Vagina (tissue), 2 donors: ENCODE results near the gene ASCC3. TPM values are rescaled to one million over a fixed set of nuclear protein-coding genes. Genes with fewer than 3 reads are reported as not detected.

Source experiments
- DNase-seq, 2 donors: peaks; one replicate each; pipeline ENCODE4 v3.0.0-alpha.2; 2017; ENCODE audit errors: extremely low spot score in 2 of 2
- H3K27ac ChIP-seq: fragments of 200-600 bp; sonication (generic); one replicate; pipeline ENCODE4 v1.5.1; 2019
- H3K27me3 ChIP-seq: fragments of 200-600 bp; sonication (generic); one replicate; pipeline ENCODE4 v1.5.1; 2019
- H3K36me3 ChIP-seq, 2 donors: fragments of 200-600 bp; sonication (generic); one replicate each; pipeline ENCODE4 v1.5.1; 2017 to 2019
- H3K4me1 ChIP-seq: fragments of 200-600 bp; sonication (generic); one replicate; pipeline ENCODE4 v1.5.1; 2019
- H3K4me3 ChIP-seq, 2 donors: fragments of 200-600 bp; sonication (generic); 1 replicate in 1 of 2; 2 replicates in 1 of 2; pipeline ENCODE4 v1.5.1; 2016 to 2019
- H3K9me3 ChIP-seq: fragments of 200-600 bp; sonication (generic); one replicate; pipeline ENCODE4 v1.5.1; 2019
- CTCF ChIP-seq, 3 experiments: fragments of 450-650 bp in 2 of 3; fragments of 200-600 bp in 1 of 3; sonication (generic) in 1 of 3; IDR thresholded peaks; one replicate each; pipeline ENCODE4 v1.5.1; 2017 to 2019; ENCODE audit warnings: antibody characterized with exemption in 3 of 3, mild to moderate bottlenecking in 2 of 3, moderate library complexity in 2 of 3
- POLR2A ChIP-seq, 2 donors: fragments of 450-650 bp; IDR thresholded peaks; one replicate each; pipeline ENCODE4 v1.6.1; 2017; ENCODE audit warnings: antibody characterized with exemption in 2 of 2, mild to moderate bottlenecking in 2 of 2, moderate library complexity in 2 of 2
- POLR2AphosphoS5 ChIP-seq, 2 donors: sonication (generic); formaldehyde crosslinking; IDR thresholded peaks; one replicate each; pipeline ENCODE4 v1.9.0; 2017; ENCODE audit warnings: antibody characterized with exemption in 2 of 2, mild to moderate bottlenecking in 2 of 2, low read depth in 1 of 2; ENCODE audit not compliant: insufficient read depth in 1 of 2
- intact Hi-C: fragments of 100-400 bp; cut with DNase I; formaldehyde crosslinking; loops from one replicate; pipeline ENCODE4 v1.15.1; 2023
- total RNA-seq: library from RNA; depleted of rRNA; stranded (reverse); fragments of >200 nt; gene quantifications from one replicate; pipeline ENCODE4 v1.2.3, GENCODE V29; 2016

ASCC3 gene
- total RNA-seq, result 44.7 TPM

GRCh38 chr6:100880853-100881706, at the start of gene ASCC3:
ASCC3 (minus strand) TSS chr6:100881329; CDS start chr6:100867997, 13,332 bp downstream.
- Histone ChIP-seq H3K4me3 (peak within 1 kb of the TSS; percentile 89 to 96), H3K36me3 (no peaks in the 10 kb centered on the region), H3K4me1 (peaks cover 42% of the 10 kb centered on the region), H3K9me3 (no peaks in the 10 kb centered on the region), H3K27me3 (no peaks in the 10 kb centered on the region), H3K27ac (peak within 1 kb of the TSS; percentile 95)
- DNase-seq, result peak in 1 of 2 donors; percentile 91
- intact Hi-C loops, result no loop called here
- TF ChIP-seq POLR2AphosphoS5 (IDR thresholded peaks at IDR 0.05; ENCODE audit: insufficient read depth in 1 of 2, low read depth in 1 of 2), result peak in 1 of 2 donors; percentile 89
- peak in 1 of 2 donors; percentile 59 for TF ChIP-seq POLR2A (IDR thresholded peaks at IDR 0.05)
- no peak for TF ChIP-seq CTCF (IDR thresholded peaks at IDR 0.05)

- no peak for DNase-seq
- no peak overlapping the region for H3K27ac ChIP-seq
- TF ChIP-seq POLR2AphosphoS5 (IDR thresholded peaks at IDR 0.05; ENCODE audit: insufficient read depth in 1 of 2, low read depth in 1 of 2) (no peak), POLR2A (IDR thresholded peaks at IDR 0.05) (no peak), CTCF (IDR thresholded peaks at IDR 0.05) (no peak)
- no peaks in the 10 kb centered on the region for H3K36me3 ChIP-seq
- no peaks in the 10 kb centered on the region for H3K9me3 ChIP-seq
- H3K4me3 ChIP-seq, result no peak overlapping the region
- intact Hi-C loops, result no loop called here
- no peaks in the 10 kb centered on the region for H3K27me3 ChIP-seq
- no peaks in the 10 kb centered on the region for H3K4me1 ChIP-seq
Measured at GRCh38 chr6:100925749-100926148, 44.6 kb upstream of the ASCC3 start.

- TF ChIP-seq POLR2AphosphoS5 (IDR thresholded peaks at IDR 0.05; ENCODE audit: insufficient read depth in 1 of 2, low read depth in 1 of 2), result no peak
- no peak for TF ChIP-seq POLR2A (IDR thresholded peaks at IDR 0.05)
- TF ChIP-seq CTCF (IDR thresholded peaks at IDR 0.05), result no peak
- no peaks in the 10 kb centered on the region for H3K9me3 ChIP-seq
Measured at GRCh38 chr6:100924534-100925227, 43.6 kb upstream of the ASCC3 start.

GRCh38 chr6:100923481-100924165, 42.5 kb upstream of the ASCC3 start:
- no peak overlapping the region for H3K27ac ChIP-seq
- intact Hi-C loops, result no loop called here
- no peaks in the 10 kb centered on the region for H3K9me3 ChIP-seq
- TF ChIP-seq POLR2AphosphoS5 (IDR thresholded peaks at IDR 0.05; ENCODE audit: insufficient read depth in 1 of 2, low read depth in 1 of 2) (no peak), POLR2A (IDR thresholded peaks at IDR 0.05) (no peak), CTCF (IDR thresholded peaks at IDR 0.05) (no peak)
- no peaks in the 10 kb centered on the region for H3K27me3 ChIP-seq
- no peak overlapping the region for H3K4me3 ChIP-seq
- no peaks in the 10 kb centered on the region for H3K36me3 ChIP-seq
- no peaks in the 10 kb centered on the region for H3K4me1 ChIP-seq
- no peak for DNase-seq

More at GRCh38 chr6:100924534-100925227, 43.6 kb upstream of the ASCC3 start:
- intact Hi-C loops, result no loop called here
- H3K4me1 ChIP-seq, result no peaks in the 10 kb centered on the region
- no peak overlapping the region for H3K4me3 ChIP-seq
- no peaks in the 10 kb centered on the region for H3K36me3 ChIP-seq
- H3K27ac ChIP-seq, result no peak overlapping the region
- DNase-seq, result no peak
- no peaks in the 10 kb centered on the region for H3K27me3 ChIP-seq
